Neural cell (in vitro differentiated cells): ENCODE results near the gene UBTF.

ENCODE experiments used
- CTCF ChIP-seq: fragments of 450-650 bp; IDR thresholded peaks from 2 replicates; pipeline ENCODE4 v1.5.1; 2014; ENCODE audit warnings: antibody characterized with exemption, mild to moderate bottlenecking, moderate library complexity; ENCODE audit not compliant: poor library complexity, severe bottlenecking
- EP300 ChIP-seq: fragments of 450-650 bp; conservative IDR thresholded peaks from 2 replicates; pipeline ENCODE4 v1.6.1; 2014; ENCODE audit warnings: antibody characterized with exemption, mild to moderate bottlenecking, moderate library complexity; ENCODE audit not compliant: poor library complexity, severe bottlenecking
- EZH2 ChIP-seq: fragments of 200-600, 300-800 bp; shearing (Covaris generic), sonication (generic); IDR thresholded peaks from 2 replicates; pipeline ENCODE4 v1.6.1; 2014; ENCODE audit warnings: antibody characterized with exemption, low read length, borderline replicate concordance, mild to moderate bottlenecking; ENCODE audit not compliant: insufficient read depth, poor library complexity, severe bottlenecking
- MXI1 ChIP-seq: fragments of 450-650 bp; conservative IDR thresholded peaks from 2 replicates; pipeline ENCODE4 v1.6.1; 2014; ENCODE audit warnings: antibody characterized with exemption, mild to moderate bottlenecking; ENCODE audit not compliant: poor library complexity, severe bottlenecking
- POLR2AphosphoS5 ChIP-seq: IDR thresholded peaks from 2 replicates; pipeline ENCODE4 v1.6.1; 2012
- REST ChIP-seq: IDR thresholded peaks from 2 replicates; pipeline ENCODE4 v1.6.1; 2012; ENCODE audit warnings: borderline replicate concordance
- SMC3 ChIP-seq: fragments of 450-650 bp; conservative IDR thresholded peaks from 2 replicates; pipeline ENCODE4 v1.6.1; 2014; ENCODE audit warnings: antibody characterized with exemption, mild to moderate bottlenecking, moderate library complexity; ENCODE audit not compliant: poor library complexity
- TAF1 ChIP-seq: IDR thresholded peaks from 2 replicates; pipeline ENCODE4 v1.6.1; 2012; ENCODE audit warnings: low read depth

DNA sequence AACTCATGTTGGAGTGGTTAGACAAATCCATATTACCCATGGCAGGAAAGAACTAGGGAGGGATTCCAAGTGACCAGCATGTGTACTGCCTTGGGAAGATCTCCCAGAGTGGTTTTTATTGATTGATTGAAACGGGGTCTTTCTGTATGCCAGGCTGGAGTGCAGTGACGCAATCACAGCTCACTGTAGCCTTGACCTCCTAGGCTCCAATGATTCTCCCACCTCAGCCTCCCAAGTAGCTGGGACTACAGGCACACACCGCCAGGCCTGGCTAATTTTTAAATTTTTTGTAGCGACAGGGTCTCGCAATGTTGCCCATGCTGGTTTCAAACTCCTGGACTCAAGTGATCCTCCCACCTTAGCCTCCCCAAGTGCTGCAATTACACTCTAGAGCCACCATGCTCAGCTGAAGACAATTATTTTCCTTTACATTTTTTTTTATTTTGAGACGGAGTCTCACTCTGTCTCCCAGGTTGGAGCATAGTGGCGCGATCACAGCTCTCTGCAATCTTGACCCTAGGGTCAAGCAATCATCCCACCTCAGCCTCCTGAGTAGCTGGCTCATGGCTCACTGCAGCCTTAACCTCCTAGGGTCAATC is 35.2 kb downstream of the UBTF start:
- TF ChIP-seq CTCF (no peak), EP300 (no peak), MXI1 (no peak), POLR2AphosphoS5 (no peak), EZH2 (no peak), TAF1 (no peak), REST (no peak), SMC3 (no peak)
